DOHH2 (cell line): ENCODE data around the gene AIG1.
"Not testable (repeated sequence)": the region's sequence is repeated elsewhere in the genome, so short reads cannot be mapped to it uniquely, and the experiment has no call there.

Experiments used
- H3F3A ChIP-seq: fragments of 200-600 bp; sonication (generic), shearing (Covaris generic); 2 replicates; pipeline ENCODE4 v1.6.0; 2016; ENCODE audit warnings: antibody characterized with exemption, mild to moderate bottlenecking; ENCODE audit not compliant: control insufficient read depth, insufficient read depth
- H3K27ac ChIP-seq: fragments of 200-600 bp; sonication (generic); 2 replicates; pipeline ENCODE4 v1.5.1; 2014; ENCODE audit warnings: low read depth, mild to moderate bottlenecking, low read length, moderate library complexity
- H3K27me3 ChIP-seq: fragments of 200-600 bp; sonication (generic); 2 replicates; pipeline ENCODE4 v1.6.1; 2014; ENCODE audit warnings: mild to moderate bottlenecking, low read length, mixed read lengths; ENCODE audit not compliant: control insufficient read depth
- H3K36me3 ChIP-seq: fragments of 200-600 bp; sonication (generic); 2 replicates; pipeline ENCODE4 v1.6.1; 2014; ENCODE audit warnings: mild to moderate bottlenecking, low read length, moderate library complexity, mixed read lengths; ENCODE audit not compliant: control insufficient read depth
- H3K4me1 ChIP-seq: fragments of 200-600 bp; sonication (generic); 2 replicates; pipeline ENCODE4 v1.6.1; 2014; ENCODE audit warnings: mild to moderate bottlenecking, low read length, mixed read lengths; ENCODE audit not compliant: control insufficient read depth
- H3K4me2 ChIP-seq: fragments of 200-600 bp; sonication (generic); 2 replicates; pipeline ENCODE4 v1.6.0; 2014; ENCODE audit warnings: mild to moderate bottlenecking, low read length, moderate library complexity
- H3K4me3 ChIP-seq: fragments of 200-600 bp; sonication (generic); 2 replicates; pipeline ENCODE4 v1.5.1; 2014; ENCODE audit warnings: mild to moderate bottlenecking, low read length, mixed read lengths
- H3K79me2 ChIP-seq: fragments of 200-600 bp; sonication (generic); 2 replicates; pipeline ENCODE4 v1.6.1; 2014; ENCODE audit warnings: mild to moderate bottlenecking, low read length, mixed read lengths; ENCODE audit not compliant: control insufficient read depth
- H3K9me2 ChIP-seq: fragments of 200-600 bp; sonication (generic); replicated peaks from 2 replicates; pipeline ENCODE4 v1.6.1; 2014; ENCODE audit warnings: mild to moderate bottlenecking, low read length, mixed read lengths; ENCODE audit not compliant: control insufficient read depth
- H3K9me3 ChIP-seq: fragments of 200-600 bp; sonication (generic); 2 replicates; pipeline ENCODE4 v1.6.1; 2014; ENCODE audit warnings: antibody characterized with exemption, low read length, mixed read lengths; ENCODE audit not compliant: control insufficient read depth, insufficient read depth
- H4K20me1 ChIP-seq: fragments of 200-600 bp; sonication (generic); 2 replicates; pipeline ENCODE4 v1.6.0; 2014; ENCODE audit warnings: low read depth, mild to moderate bottlenecking, antibody characterized with exemption, low read length, moderate library complexity; ENCODE audit not compliant: control insufficient read depth, insufficient read depth
- EZH2phosphoT487 ChIP-seq: fragments of 200-600 bp; sonication (generic); IDR thresholded peaks from 2 replicates; pipeline ENCODE4 v1.6.1; 2017; ENCODE audit warnings: borderline replicate concordance, mild to moderate bottlenecking, antibody characterized with exemption, low read length, moderate library complexity, mixed read lengths
- TF ChIP-seq, protein P1 (sequence below): fragments of 200-600 bp; sonication (generic); IDR thresholded peaks from one replicate; pipeline ENCODE4 v1.5.1; 2014; ENCODE audit warnings: antibody characterized with exemption, mild to moderate bottlenecking, low read depth, low read length; ENCODE audit not compliant: poor library complexity, severe bottlenecking

Gene AIG1

DNA sequence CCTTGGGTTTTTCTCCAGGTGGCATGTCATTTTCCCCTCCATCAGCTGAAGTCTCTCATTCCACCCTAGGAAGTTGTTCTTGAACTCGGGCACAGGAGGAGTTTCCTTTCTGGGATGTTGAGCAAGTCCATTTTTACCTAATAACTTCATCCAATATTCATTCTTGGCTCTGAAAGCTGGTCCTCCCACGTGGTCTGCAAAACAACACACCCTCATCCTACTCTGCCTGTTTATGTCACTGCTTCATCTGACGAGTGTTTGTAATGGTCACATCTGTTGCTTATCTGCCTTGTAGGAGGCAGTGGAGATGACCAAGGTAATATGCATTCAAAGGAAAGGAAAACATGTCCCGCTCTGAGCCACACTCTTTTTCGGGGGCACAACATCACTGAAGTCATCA is 41.7 kb upstream of the AIG1 start:
- H3K4me1 ChIP-seq = no peaks in the 10 kb centered on the region
- no peak overlapping the region for H3K27ac ChIP-seq
- H3K4me2 ChIP-seq = no peak overlapping the region
- no peak overlapping the region for H3K4me3 ChIP-seq
- no peaks in the 10 kb centered on the region for H3F3A ChIP-seq
- no peaks in the 10 kb centered on the region for H3K9me3 ChIP-seq
- no peaks in the 10 kb centered on the region for H3K9me2 ChIP-seq
- TF ChIP-seq, protein P1, sequence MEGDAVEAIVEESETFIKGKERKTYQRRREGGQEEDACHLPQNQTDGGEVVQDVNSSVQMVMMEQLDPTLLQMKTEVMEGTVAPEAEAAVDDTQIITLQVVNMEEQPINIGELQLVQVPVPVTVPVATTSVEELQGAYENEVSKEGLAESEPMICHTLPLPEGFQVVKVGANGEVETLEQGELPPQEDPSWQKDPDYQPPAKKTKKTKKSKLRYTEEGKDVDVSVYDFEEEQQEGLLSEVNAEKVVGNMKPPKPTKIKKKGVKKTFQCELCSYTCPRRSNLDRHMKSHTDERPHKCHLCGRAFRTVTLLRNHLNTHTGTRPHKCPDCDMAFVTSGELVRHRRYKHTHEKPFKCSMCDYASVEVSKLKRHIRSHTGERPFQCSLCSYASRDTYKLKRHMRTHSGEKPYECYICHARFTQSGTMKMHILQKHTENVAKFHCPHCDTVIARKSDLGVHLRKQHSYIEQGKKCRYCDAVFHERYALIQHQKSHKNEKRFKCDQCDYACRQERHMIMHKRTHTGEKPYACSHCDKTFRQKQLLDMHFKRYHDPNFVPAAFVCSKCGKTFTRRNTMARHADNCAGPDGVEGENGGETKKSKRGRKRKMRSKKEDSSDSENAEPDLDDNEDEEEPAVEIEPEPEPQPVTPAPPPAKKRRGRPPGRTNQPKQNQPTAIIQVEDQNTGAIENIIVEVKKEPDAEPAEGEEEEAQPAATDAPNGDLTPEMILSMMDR = no peak
- no peak for TF ChIP-seq EZH2phosphoT487
- H3K79me2 ChIP-seq = no peaks in the 10 kb centered on the region
- H4K20me1 ChIP-seq = no peaks in the 10 kb centered on the region
- no peaks in the 10 kb centered on the region for H3K27me3 ChIP-seq
- H3K36me3 ChIP-seq = no peaks in the 10 kb centered on the region

DNA sequence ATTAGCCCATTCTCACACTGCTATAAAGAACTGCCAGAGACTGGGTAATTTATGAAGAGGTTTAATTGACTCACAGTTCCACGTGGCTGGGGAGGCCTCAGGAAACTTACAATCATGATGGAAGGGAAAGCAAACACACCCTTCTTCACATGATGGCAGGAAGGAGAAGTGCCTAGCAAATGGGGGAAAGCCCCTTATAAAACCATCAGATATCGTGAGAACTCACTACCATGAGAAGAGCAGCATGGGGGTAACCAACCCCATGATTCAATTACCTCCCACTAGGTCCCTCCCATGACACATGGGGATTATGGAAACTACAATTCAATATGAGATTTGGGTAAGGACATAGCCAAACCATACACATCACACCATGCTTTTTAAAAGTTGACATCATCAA is 39.8 kb upstream of the AIG1 start:
- not testable (repeated sequence) for H3K9me2 ChIP-seq, H3F3A ChIP-seq, H3K4me3 ChIP-seq, H3K4me1 ChIP-seq, H3K79me2 ChIP-seq, H3K36me3 ChIP-seq, H4K20me1 ChIP-seq, H3K9me3 ChIP-seq, H3K27ac ChIP-seq, H3K4me2 ChIP-seq, H3K27me3 ChIP-seq

DNA sequence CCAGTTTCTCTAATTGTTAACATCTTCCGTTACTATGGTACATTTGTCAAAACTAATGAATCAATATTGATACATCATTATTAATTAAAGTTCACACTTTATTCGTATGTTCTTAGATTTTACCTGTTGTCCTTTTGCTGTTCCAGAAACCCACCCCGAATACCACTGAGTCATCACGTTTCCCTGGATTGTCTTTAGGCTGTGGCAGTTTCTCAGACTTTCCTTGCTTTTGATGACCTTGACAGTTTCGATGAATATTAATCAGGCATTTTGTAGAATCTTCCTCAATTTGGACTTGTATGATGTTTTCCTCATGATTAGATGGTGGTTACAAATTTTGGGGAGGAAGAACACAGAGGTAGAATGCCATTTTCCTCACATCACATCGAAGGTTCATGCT is 39.1 kb upstream of the AIG1 start:
- Histone ChIP-seq H3K27ac (no peak overlapping the region), H3K4me3 (no peak overlapping the region), H3K9me2 (no peaks in the 10 kb centered on the region), H3K27me3 (no peaks in the 10 kb centered on the region), H3K9me3 (no peaks in the 10 kb centered on the region), H3K79me2 (no peaks in the 10 kb centered on the region), H3F3A (no peaks in the 10 kb centered on the region), H3K4me2 (no peak overlapping the region), H3K36me3 (no peaks in the 10 kb centered on the region), H4K20me1 (no peaks in the 10 kb centered on the region), H3K4me1 (no peaks in the 10 kb centered on the region)
- TF ChIP-seq EZH2phosphoT487 = no peak
- TF ChIP-seq, protein P1 = no peak

DNA sequence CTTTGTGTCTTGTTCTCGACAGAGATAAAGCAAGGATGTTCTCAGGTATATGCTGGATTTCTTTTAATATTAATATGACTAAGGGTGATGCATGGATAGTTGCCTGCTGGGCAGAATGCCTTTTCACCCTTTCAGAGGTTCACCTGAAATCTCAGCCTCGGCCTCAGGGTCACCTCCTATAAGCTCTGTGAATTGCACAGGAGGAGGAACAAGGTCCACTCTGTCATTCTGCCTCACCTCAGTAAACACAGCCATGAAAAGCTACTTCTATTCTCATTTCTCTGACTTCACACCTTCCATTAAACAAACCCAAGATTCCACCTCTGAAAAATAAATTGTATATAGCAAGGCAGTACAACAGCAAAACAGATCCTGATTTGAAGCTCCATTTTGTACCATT is 38.1 kb upstream of the AIG1 start:
- no peaks in the 10 kb centered on the region for H3K4me1 ChIP-seq
- no peak overlapping the region for H3K4me2 ChIP-seq
- H3K36me3 ChIP-seq = no peaks in the 10 kb centered on the region
- no peaks in the 10 kb centered on the region for H3F3A ChIP-seq
- no peaks in the 10 kb centered on the region for H3K27me3 ChIP-seq
- H3K4me3 ChIP-seq = no peak overlapping the region
- no peaks in the 10 kb centered on the region for H3K9me2 ChIP-seq
- no peaks in the 10 kb centered on the region for H3K79me2 ChIP-seq
- TF ChIP-seq EZH2phosphoT487 = no peak
- TF ChIP-seq, protein P1 = no peak
- H3K9me3 ChIP-seq = no peaks in the 10 kb centered on the region
- no peaks in the 10 kb centered on the region for H4K20me1 ChIP-seq
- no peak overlapping the region for H3K27ac ChIP-seq
